ENCODE results near the gene PDSS2.

DNA sequence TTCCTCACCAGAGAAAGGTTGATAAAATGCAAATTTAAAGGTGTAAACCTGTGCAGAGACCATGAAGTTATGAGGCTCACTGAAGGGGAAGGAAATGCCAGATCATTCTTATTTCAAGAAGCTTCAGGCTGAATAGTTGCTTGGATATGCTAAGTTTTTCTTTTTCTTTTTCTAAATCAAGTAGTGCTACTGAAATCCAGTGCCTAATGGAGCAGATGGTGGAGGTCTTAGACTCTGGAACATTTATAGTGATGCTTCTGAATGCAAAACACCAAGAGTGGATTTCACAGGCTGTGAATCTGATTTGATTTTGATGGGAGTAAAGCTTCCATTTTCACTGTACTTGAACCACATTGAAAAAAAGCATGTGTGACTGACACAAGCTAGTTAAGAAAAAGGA is 192.8 kb downstream of the PDSS2 start:
- TF ChIP-seq, protein P1, sequence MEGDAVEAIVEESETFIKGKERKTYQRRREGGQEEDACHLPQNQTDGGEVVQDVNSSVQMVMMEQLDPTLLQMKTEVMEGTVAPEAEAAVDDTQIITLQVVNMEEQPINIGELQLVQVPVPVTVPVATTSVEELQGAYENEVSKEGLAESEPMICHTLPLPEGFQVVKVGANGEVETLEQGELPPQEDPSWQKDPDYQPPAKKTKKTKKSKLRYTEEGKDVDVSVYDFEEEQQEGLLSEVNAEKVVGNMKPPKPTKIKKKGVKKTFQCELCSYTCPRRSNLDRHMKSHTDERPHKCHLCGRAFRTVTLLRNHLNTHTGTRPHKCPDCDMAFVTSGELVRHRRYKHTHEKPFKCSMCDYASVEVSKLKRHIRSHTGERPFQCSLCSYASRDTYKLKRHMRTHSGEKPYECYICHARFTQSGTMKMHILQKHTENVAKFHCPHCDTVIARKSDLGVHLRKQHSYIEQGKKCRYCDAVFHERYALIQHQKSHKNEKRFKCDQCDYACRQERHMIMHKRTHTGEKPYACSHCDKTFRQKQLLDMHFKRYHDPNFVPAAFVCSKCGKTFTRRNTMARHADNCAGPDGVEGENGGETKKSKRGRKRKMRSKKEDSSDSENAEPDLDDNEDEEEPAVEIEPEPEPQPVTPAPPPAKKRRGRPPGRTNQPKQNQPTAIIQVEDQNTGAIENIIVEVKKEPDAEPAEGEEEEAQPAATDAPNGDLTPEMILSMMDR (IDR thresholded peaks at IDR 0.05), result no peak
- TF ChIP-seq POLR2AphosphoS5 (IDR thresholded peaks at IDR 0.05; ENCODE audit: low read depth, low read length), result no peak
- no peak for TF ChIP-seq TCF7L2 (IDR thresholded peaks at IDR 0.05; ENCODE audit: low read depth, low read length)
- TF ChIP-seq, protein P2, sequence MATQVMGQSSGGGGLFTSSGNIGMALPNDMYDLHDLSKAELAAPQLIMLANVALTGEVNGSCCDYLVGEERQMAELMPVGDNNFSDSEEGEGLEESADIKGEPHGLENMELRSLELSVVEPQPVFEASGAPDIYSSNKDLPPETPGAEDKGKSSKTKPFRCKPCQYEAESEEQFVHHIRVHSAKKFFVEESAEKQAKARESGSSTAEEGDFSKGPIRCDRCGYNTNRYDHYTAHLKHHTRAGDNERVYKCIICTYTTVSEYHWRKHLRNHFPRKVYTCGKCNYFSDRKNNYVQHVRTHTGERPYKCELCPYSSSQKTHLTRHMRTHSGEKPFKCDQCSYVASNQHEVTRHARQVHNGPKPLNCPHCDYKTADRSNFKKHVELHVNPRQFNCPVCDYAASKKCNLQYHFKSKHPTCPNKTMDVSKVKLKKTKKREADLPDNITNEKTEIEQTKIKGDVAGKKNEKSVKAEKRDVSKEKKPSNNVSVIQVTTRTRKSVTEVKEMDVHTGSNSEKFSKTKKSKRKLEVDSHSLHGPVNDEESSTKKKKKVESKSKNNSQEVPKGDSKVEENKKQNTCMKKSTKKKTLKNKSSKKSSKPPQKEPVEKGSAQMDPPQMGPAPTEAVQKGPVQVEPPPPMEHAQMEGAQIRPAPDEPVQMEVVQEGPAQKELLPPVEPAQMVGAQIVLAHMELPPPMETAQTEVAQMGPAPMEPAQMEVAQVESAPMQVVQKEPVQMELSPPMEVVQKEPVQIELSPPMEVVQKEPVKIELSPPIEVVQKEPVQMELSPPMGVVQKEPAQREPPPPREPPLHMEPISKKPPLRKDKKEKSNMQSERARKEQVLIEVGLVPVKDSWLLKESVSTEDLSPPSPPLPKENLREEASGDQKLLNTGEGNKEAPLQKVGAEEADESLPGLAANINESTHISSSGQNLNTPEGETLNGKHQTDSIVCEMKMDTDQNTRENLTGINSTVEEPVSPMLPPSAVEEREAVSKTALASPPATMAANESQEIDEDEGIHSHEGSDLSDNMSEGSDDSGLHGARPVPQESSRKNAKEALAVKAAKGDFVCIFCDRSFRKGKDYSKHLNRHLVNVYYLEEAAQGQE (IDR thresholded peaks at IDR 0.05; ENCODE audit: insufficient read depth in 1 of 2, low read depth in 2 of 2, low read length in 1 of 2), result no peak

Data from Panc1 (cell line).